OCI-LY1 (cell line): ENCODE results near the gene WNT16.
"Not testable (repeated sequence)": the region's sequence is repeated elsewhere in the genome, so short reads cannot be mapped to it uniquely, and the experiment has no call there.

Experiments used
- EZH2 ChIP-seq: fragments of 200-600 bp; sonication (generic), shearing (Covaris generic); IDR thresholded peaks from 2 replicates; pipeline ENCODE4 v1.8.0; 2017; ENCODE audit warnings: borderline replicate concordance, mixed run types, mild to moderate bottlenecking, antibody characterized with exemption, low read length, moderate library complexity, mixed read lengths
- TF ChIP-seq, protein P1 (sequence below): fragments of 200-600 bp; sonication (generic), shearing (Covaris generic); IDR thresholded peaks from 2 replicates; pipeline ENCODE4 v1.5.1; 2017; ENCODE audit warnings: mild to moderate bottlenecking, antibody characterized with exemption, low read length, moderate library complexity, mixed read lengths

DNA sequence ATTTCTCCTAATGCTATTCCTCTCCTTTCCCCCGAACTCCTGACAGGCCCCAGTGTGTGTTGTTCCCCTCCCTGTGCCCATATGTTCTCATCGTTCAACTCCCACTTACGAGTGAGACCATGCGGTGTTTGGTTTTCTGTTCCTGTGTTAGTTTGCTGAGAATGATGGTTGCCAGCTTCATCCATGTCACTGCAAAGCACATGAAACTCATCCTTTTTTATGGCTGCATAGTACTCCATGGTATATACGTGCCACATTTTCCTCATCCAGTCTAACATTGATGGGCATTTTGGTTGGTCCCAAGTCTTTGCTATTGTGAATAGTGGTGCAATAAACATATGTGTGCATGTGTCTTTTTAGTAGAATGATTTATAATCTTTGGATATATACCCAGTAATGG, 38.9 kb upstream of the WNT16 start:
- TF ChIP-seq, protein P1, sequence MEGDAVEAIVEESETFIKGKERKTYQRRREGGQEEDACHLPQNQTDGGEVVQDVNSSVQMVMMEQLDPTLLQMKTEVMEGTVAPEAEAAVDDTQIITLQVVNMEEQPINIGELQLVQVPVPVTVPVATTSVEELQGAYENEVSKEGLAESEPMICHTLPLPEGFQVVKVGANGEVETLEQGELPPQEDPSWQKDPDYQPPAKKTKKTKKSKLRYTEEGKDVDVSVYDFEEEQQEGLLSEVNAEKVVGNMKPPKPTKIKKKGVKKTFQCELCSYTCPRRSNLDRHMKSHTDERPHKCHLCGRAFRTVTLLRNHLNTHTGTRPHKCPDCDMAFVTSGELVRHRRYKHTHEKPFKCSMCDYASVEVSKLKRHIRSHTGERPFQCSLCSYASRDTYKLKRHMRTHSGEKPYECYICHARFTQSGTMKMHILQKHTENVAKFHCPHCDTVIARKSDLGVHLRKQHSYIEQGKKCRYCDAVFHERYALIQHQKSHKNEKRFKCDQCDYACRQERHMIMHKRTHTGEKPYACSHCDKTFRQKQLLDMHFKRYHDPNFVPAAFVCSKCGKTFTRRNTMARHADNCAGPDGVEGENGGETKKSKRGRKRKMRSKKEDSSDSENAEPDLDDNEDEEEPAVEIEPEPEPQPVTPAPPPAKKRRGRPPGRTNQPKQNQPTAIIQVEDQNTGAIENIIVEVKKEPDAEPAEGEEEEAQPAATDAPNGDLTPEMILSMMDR = not testable (repeated sequence)
- not testable (repeated sequence) for TF ChIP-seq EZH2
